Activated CD4-positive, alpha-beta memory T cell treated with anti-CD3 and anti-CD28 coated beads for 36 hours (primary cell): Measurements from ENCODE around the gene HOMER1. TPM values are rescaled to one million over a fixed set of nuclear protein-coding genes. Genes with fewer than 3 reads are reported as not detected.

Experiments
- CTCF ChIA-PET: fragments of 350-600 bp; sonication (Branson Sonifier 250); formaldehyde crosslinking; loops from one replicate; lab custom pipeline; 2021; ENCODE audit warnings: antibody characterized with exemption, inconsistent platforms; lab: Charles Lee
- POLR2A ChIA-PET: fragments of 350-600 bp; sonication (Branson Sonifier 250); formaldehyde crosslinking; loops from one replicate; lab custom pipeline; 2021; ENCODE audit warnings: antibody characterized with exemption; lab: Charles Lee
- DNase-seq: peaks from one replicate; pipeline ENCODE4 v3.0.0-alpha.2; 2020
- H3K27ac Mint-ChIP-seq: one replicate; pipeline ENCODE4 v1.8.0; 2021; ENCODE audit warnings: mixed read lengths
- H3K27me3 Mint-ChIP-seq: one replicate; pipeline ENCODE4 v1.8.0; 2021; ENCODE audit warnings: mixed read lengths
- H3K36me3 Mint-ChIP-seq: one replicate; pipeline ENCODE4 v1.8.0; 2021; ENCODE audit warnings: mixed read lengths
- H3K4me1 Mint-ChIP-seq: one replicate; pipeline ENCODE4 v1.8.0; 2021; ENCODE audit warnings: low read depth, mixed read lengths
- H3K4me3 Mint-ChIP-seq: one replicate; pipeline ENCODE4 v1.8.0; 2021; ENCODE audit warnings: mild to moderate bottlenecking, mixed read lengths
- H3K9me3 Mint-ChIP-seq: one replicate; pipeline ENCODE4 v1.8.0; 2021; ENCODE audit warnings: mixed read lengths
- intact Hi-C: fragments of 100-400 bp; cut with micrococcal nuclease; formaldehyde crosslinking; loops from one replicate; pipeline ENCODE4 v1.15.1; 2023
- total RNA-seq, 2 experiments: library from RNA; stranded (reverse); gene quantifications; one replicate each; pipeline ENCODE4 v1.2.3, GENCODE V29; 2021

The HOMER1 gene
- total RNA-seq, 2 experiments from 2014 or later = 3.8 to 4.3 TPM

DNA sequence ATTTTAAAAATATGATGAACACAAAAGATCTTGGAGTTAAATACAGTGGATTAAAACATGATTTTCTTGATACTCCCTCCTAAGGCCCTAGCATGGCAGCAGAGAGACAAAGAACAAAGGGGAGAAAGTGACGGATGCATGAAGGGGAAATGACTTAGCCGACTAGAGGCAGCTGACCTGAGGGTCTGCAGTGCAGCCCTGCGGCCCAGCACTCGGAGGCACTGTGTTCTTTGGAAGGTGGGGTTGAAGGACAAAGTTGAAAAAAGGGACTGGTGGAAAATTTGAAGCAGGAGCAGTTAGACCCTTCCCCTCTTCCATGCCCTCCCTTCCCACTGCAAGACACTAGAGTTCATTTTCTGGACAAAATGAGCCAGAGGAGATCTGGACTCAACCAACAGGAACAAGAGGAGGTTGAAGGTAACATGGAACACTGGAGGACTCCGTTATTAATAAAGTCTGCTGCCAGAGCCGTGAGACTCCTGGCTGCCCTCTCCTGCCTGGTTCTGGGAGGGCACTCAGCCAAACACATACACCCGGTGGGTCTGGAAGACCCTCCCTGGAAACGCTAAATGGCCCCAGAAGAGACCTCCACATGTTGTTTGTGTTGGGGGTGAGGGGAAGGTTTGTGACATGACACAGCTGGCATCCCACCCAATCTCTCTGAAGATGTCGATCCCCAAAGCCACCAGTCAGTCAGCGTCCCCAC, 179.9 kb downstream of the HOMER1 start:
- CTCF ChIA-PET = no interaction called here
- Mint-ChIP-seq H3K36me3 (no peaks in the 10 kb centered on the region), H3K27ac (no peak overlapping the region), H3K27me3 (peaks cover 6% of the 10 kb centered on the region), H3K9me3 (peaks cover 8% of the 10 kb centered on the region), H3K4me1 (no peaks in the 10 kb centered on the region), H3K4me3 (no peak overlapping the region)
- POLR2A ChIA-PET = no interaction called here
- intact Hi-C loops = no loop called here
- DNase-seq = no peak

DNA sequence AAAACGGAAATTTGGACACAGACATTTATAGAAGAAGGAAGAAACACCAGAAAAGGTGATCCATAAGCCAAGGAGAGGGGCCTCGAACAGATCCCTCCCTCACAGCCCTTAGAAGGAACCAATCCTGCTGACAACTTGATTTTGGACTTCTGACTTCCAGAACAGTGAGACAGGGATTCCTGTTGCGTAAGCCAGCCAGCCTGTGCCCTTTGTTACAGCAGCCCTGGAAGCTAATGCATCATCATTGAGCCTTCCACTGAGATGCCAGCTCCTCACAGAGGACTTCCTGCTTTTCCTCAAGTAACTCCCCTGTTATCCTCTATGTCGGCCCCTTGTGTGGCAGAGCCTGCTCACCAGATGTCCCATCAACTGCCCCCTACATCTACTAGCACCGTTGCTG, 183.9 kb downstream of the HOMER1 start:
- no peak overlapping the region for H3K27ac Mint-ChIP-seq
- DNase-seq = no peak
- CTCF ChIA-PET = no interaction called here
- H3K9me3 Mint-ChIP-seq = no peaks in the 10 kb centered on the region
- H3K4me1 Mint-ChIP-seq = no peaks in the 10 kb centered on the region
- intact Hi-C loops = no loop called here
- H3K27me3 Mint-ChIP-seq = peaks cover 3% of the 10 kb centered on the region
- H3K4me3 Mint-ChIP-seq = no peak overlapping the region
- H3K36me3 Mint-ChIP-seq = no peaks in the 10 kb centered on the region
- POLR2A ChIA-PET = no interaction called here

DNA sequence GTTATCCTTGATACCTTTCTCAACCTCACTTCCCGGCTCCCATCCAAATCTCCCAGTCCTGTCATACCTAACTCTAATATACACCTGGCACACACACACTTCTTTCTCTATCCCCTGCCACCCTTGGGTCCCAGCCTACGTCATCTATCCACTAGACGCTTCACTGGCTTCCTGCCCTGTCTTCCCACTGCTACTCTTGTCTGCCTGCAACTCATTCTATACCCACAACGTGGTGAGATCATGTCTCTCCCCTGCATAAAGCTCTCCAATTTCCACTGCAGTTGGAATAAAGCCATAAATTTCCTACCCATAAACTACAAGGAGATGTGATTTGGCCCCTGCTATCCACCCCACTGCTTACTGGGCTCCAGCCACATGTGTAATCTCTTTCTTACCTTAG, 184.5 kb downstream of the HOMER1 start:
- no peaks in the 10 kb centered on the region for H3K9me3 Mint-ChIP-seq
- peaks cover 3% of the 10 kb centered on the region for H3K27me3 Mint-ChIP-seq

More for the DNA sequence above, 184.5 kb downstream of the HOMER1 start:
- ChIA-PET CTCF (no interaction called here), POLR2A (no interaction called here)
- DNase-seq = no peak
- intact Hi-C loops = no loop called here
- Mint-ChIP-seq H3K36me3 (no peaks in the 10 kb centered on the region), H3K4me1 (no peaks in the 10 kb centered on the region), H3K4me3 (no peak overlapping the region), H3K27ac (no peak overlapping the region)

Other genes with a start within 250 kb of the HOMER1 start
- gene TENT2, start 98.3 kb upstream of the HOMER1 start, total RNA-seq = 10 to 100 TPM; 75.9 to 76.8 TPM
- gene CMYA5, start 175.7 kb upstream of the HOMER1 start, total RNA-seq = under 1 TPM; 0.15 to 0.26 TPM